Loucy (cell line): ENCODE measurements around the gene HEATR5A.
A peak's percentile ranks its signal among the peaks of the same experiment; 100 is the strongest.

ENCODE experiments used
- H2AFZ ChIP-seq: fragments of 200-600 bp; sonication (generic); 2 replicates; pipeline ENCODE4 v1.6.0; 2016; ENCODE audit warnings: antibody characterized with exemption, mild to moderate bottlenecking, low read length, moderate library complexity
- H3F3A ChIP-seq: fragments of 200-600 bp; 2 replicates; pipeline ENCODE4 v1.6.0; 2016; ENCODE audit warnings: antibody characterized with exemption, low read depth, mild to moderate bottlenecking
- H3K27me3 ChIP-seq: fragments of 200-600 bp; sonication (generic); 2 replicates; pipeline ENCODE4 v1.6.1; 2014; ENCODE audit warnings: low read length, mild to moderate bottlenecking; ENCODE audit not compliant: insufficient read depth, poor library complexity, severe bottlenecking
- H3K36me3 ChIP-seq: fragments of 200-600 bp; sonication (generic); 2 replicates; pipeline ENCODE4 v1.6.1; 2016; ENCODE audit warnings: low read length; ENCODE audit not compliant: insufficient read depth
- H3K4me1 ChIP-seq: fragments of 200-600 bp; sonication (generic); 2 replicates; pipeline ENCODE4 v1.5.1; 2014; ENCODE audit warnings: low read length, mild to moderate bottlenecking; ENCODE audit not compliant: insufficient read depth, poor library complexity, severe bottlenecking
- H3K4me2 ChIP-seq: fragments of 200-600 bp; sonication (generic); 2 replicates; pipeline ENCODE4 v1.6.0; 2014; ENCODE audit warnings: antibody characterized with exemption, low read length, low read depth, mild to moderate bottlenecking; ENCODE audit not compliant: poor library complexity, severe bottlenecking
- H3K4me3 ChIP-seq: fragments of 200-600 bp; sonication (generic); 2 replicates; pipeline ENCODE4 v1.5.1; 2014; ENCODE audit warnings: low read length, mild to moderate bottlenecking, mixed read lengths; ENCODE audit not compliant: poor library complexity, severe bottlenecking
- H3K79me2 ChIP-seq: fragments of 200-600 bp; sonication (generic); 2 replicates; pipeline ENCODE4 v1.6.1; 2014; ENCODE audit warnings: low read length; ENCODE audit not compliant: insufficient read depth
- H3K9ac ChIP-seq: fragments of 200-600 bp; sonication (generic); 2 replicates; pipeline ENCODE4 v1.6.0; 2014; ENCODE audit warnings: mild to moderate bottlenecking, low read depth, low read length, moderate library complexity; ENCODE audit not compliant: poor library complexity, severe bottlenecking
- H3K9me2 ChIP-seq: fragments of 200-600 bp; sonication (generic); replicated peaks from 2 replicates; pipeline ENCODE4 v1.6.1; 2016; ENCODE audit warnings: low read depth, low read length, mixed read lengths
- H3K9me3 ChIP-seq: fragments of 200-600 bp; sonication (generic); 2 replicates; pipeline ENCODE4 v1.6.1; 2014; ENCODE audit warnings: mild to moderate bottlenecking, antibody characterized with exemption, low read length, low read depth; ENCODE audit not compliant: insufficient read depth
- H4K20me1 ChIP-seq: fragments of 200-600 bp; sonication (generic); 2 replicates; pipeline ENCODE4 v1.6.0; 2014; ENCODE audit warnings: antibody characterized with exemption, low read length, mild to moderate bottlenecking; ENCODE audit not compliant: insufficient read depth, poor library complexity, severe bottlenecking
- EZH2phosphoT487 ChIP-seq: fragments of 200-600 bp; IDR thresholded peaks from 2 replicates; pipeline ENCODE4 v1.6.1; 2018; ENCODE audit warnings: antibody characterized with exemption, mild to moderate bottlenecking, moderate library complexity, borderline replicate concordance
- TF ChIP-seq, protein P1 (sequence below): fragments of 200-600 bp; sonication (generic); conservative IDR thresholded peaks from 2 replicates; pipeline ENCODE4 v1.5.1; 2014; ENCODE audit warnings: mild to moderate bottlenecking, antibody characterized with exemption, low read length

The HEATR5A gene

GRCh38 chr14:31425905-31426304, 5.6 kb upstream of the HEATR5A start:
- H3K9ac ChIP-seq: no peak overlapping the region
- H3F3A ChIP-seq: no peaks in the 10 kb centered on the region
- no peak overlapping the region for H3K4me2 ChIP-seq
- H4K20me1 ChIP-seq: no peaks in the 10 kb centered on the region
- H3K27me3 ChIP-seq: no peaks in the 10 kb centered on the region
- H2AFZ ChIP-seq: no peak overlapping the region
- H3K4me1 ChIP-seq: peaks cover 9% of the 10 kb centered on the region
- H3K9me2 ChIP-seq: no peaks in the 10 kb centered on the region
- H3K36me3 ChIP-seq: no peaks in the 10 kb centered on the region
- H3K79me2 ChIP-seq: no peaks in the 10 kb centered on the region
- no peaks in the 10 kb centered on the region for H3K9me3 ChIP-seq
- TF ChIP-seq, protein P1, sequence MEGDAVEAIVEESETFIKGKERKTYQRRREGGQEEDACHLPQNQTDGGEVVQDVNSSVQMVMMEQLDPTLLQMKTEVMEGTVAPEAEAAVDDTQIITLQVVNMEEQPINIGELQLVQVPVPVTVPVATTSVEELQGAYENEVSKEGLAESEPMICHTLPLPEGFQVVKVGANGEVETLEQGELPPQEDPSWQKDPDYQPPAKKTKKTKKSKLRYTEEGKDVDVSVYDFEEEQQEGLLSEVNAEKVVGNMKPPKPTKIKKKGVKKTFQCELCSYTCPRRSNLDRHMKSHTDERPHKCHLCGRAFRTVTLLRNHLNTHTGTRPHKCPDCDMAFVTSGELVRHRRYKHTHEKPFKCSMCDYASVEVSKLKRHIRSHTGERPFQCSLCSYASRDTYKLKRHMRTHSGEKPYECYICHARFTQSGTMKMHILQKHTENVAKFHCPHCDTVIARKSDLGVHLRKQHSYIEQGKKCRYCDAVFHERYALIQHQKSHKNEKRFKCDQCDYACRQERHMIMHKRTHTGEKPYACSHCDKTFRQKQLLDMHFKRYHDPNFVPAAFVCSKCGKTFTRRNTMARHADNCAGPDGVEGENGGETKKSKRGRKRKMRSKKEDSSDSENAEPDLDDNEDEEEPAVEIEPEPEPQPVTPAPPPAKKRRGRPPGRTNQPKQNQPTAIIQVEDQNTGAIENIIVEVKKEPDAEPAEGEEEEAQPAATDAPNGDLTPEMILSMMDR: no peak
- TF ChIP-seq EZH2phosphoT487: no peak
- no peak overlapping the region for H3K4me3 ChIP-seq

- TF ChIP-seq EZH2phosphoT487: no peak
- TF ChIP-seq, protein P1: no peak
- Histone ChIP-seq H3K9me3 (no peaks in the 10 kb centered on the region), H3K4me3 (peak overlapping the region; percentile 95), H3K9ac (no peak overlapping the region), H2AFZ (peak overlapping the region; percentile 89), H4K20me1 (no peaks in the 10 kb centered on the region), H3K4me2 (peak overlapping the region; percentile 68), H3K27me3 (no peaks in the 10 kb centered on the region), H3K9me2 (no peaks in the 10 kb centered on the region), H3K36me3 (no peaks in the 10 kb centered on the region), H3K4me1 (peaks cover 14% of the 10 kb centered on the region), H3F3A (no peaks in the 10 kb centered on the region), H3K79me2 (peaks cover 12% of the 10 kb centered on the region; the same call in 1 of the 2 replicates)
Observed at GRCh38 chr14:31421200-31421599, 850 bp upstream of the HEATR5A start.

DNA sequence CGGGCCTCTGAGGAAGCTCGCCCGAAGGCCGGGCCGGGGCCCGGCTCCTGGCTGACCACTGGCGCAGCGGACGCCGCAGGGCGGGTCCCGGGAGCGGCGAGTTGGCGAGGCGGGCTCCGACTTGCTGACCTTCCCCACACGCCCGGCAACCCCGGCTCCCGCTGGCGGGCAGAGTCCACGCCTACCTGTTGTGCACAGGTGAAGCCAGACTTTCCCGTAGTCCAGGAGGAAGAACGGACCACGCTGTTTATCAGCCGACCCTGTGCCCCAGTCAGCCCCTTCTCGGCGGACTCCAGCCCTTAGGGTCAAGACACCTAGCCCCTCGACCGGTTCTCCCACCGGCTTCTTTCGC, 407 bp downstream of the HEATR5A start:
- Histone ChIP-seq H4K20me1 (no peaks in the 10 kb centered on the region), H3K9me2 (no peaks in the 10 kb centered on the region), H3K9ac (peak overlapping the region; percentile 87), H3K4me1 (peaks cover 14% of the 10 kb centered on the region), H3F3A (no peaks in the 10 kb centered on the region), H3K4me2 (peak overlapping the region; percentile 92), H3K27me3 (no peaks in the 10 kb centered on the region), H3K36me3 (no peaks in the 10 kb centered on the region), H3K4me3 (peak overlapping the region; percentile 95), H3K9me3 (no peaks in the 10 kb centered on the region), H3K79me2 (peaks cover 12% of the 10 kb centered on the region; the same call in 1 of the 2 replicates), H2AFZ (peak overlapping the region; percentile 89)
- TF ChIP-seq, protein P1: no peak
- no peak for TF ChIP-seq EZH2phosphoT487
